ENCODE data around the gene RPL9.
"Not testable (repeated sequence)": the region's sequence is repeated elsewhere in the genome, so short reads cannot be mapped to it uniquely, and the experiment has no call there.

RPL9 gene

GRCh38 chr4:39458505-39459300, at the start of gene RPL9, which contains the start of gene LIAS:
Gene RPL9 (minus strand): TSS chr4:39458922. CDS start chr4:39458439, 483 bp downstream.
Gene LIAS (plus strand): TSS chr4:39459056. CDS start chr4:39459118, 62 bp downstream.
- DNase-seq (ENCODE audit: low read depth in 2 of 2, low spot score in 1 of 2) = peak; percentile 88 to 89

- DNase-seq (ENCODE audit: low read depth in 2 of 2, low spot score in 1 of 2) = no peak
Measured at GRCh38 chr4:39505581-39505980, 46.9 kb upstream of the RPL9 start.

- DNase-seq (ENCODE audit: low read depth in 2 of 2, low spot score in 1 of 2) = no peak
Measured at GRCh38 chr4:39504538-39504937, 45.8 kb upstream of the RPL9 start.

GRCh38 chr4:39502664-39503035, 43.9 kb upstream of the RPL9 start:
- not testable (repeated sequence) for DNase-seq (ENCODE audit: low read depth in 2 of 2, low spot score in 1 of 2)

GRCh38 chr4:39502019-39502663, 43.4 kb upstream of the RPL9 start:
- no peak for DNase-seq (ENCODE audit: low read depth in 2 of 2, low spot score in 1 of 2)

GRCh38 chr4:39498727-39499020, 40.0 kb upstream of the RPL9 start:
- no peak for DNase-seq (ENCODE audit: low read depth in 2 of 2, low spot score in 1 of 2)

GRCh38 chr4:39497909-39498726, 39.4 kb upstream of the RPL9 start:
- DNase-seq (ENCODE audit: low read depth in 2 of 2, low spot score in 1 of 2) = no peak

GRCh38 chr4:39495446-39496213, 36.9 kb upstream of the RPL9 start:
- no peak for DNase-seq (ENCODE audit: low read depth in 2 of 2, low spot score in 1 of 2)

- DNase-seq (ENCODE audit: low read depth in 2 of 2, low spot score in 1 of 2) = no peak
Measured at GRCh38 chr4:39494354-39494753, 35.6 kb upstream of the RPL9 start.

GRCh38 chr4:39490322-39490721, 31.6 kb upstream of the RPL9 start:
- no peak for DNase-seq (ENCODE audit: low read depth in 2 of 2, low spot score in 1 of 2)

- no peak for DNase-seq (ENCODE audit: low read depth in 2 of 2, low spot score in 1 of 2)
Measured at GRCh38 chr4:39486221-39486804, 27.6 kb upstream of the RPL9 start.

GRCh38 chr4:39484582-39485272, 26.0 kb upstream of the RPL9 start:
- DNase-seq (ENCODE audit: low read depth in 2 of 2, low spot score in 1 of 2) = no peak

GRCh38 chr4:39480902-39481695, 22.4 kb upstream of the RPL9 start:
- no peak for DNase-seq (ENCODE audit: low read depth in 2 of 2, low spot score in 1 of 2)

GRCh38 chr4:39480251-39480650, 21.5 kb upstream of the RPL9 start:
- no peak for DNase-seq (ENCODE audit: low read depth in 2 of 2, low spot score in 1 of 2)

GRCh38 chr4:39476187-39476895, 17.6 kb upstream of the RPL9 start:
- no peak for DNase-seq (ENCODE audit: low read depth in 2 of 2, low spot score in 1 of 2)

GRCh38 chr4:39472396-39472795, 13.7 kb upstream of the RPL9 start:
- DNase-seq (ENCODE audit: low read depth in 2 of 2, low spot score in 1 of 2) = no peak

- no peak for DNase-seq (ENCODE audit: low read depth in 2 of 2, low spot score in 1 of 2)
Measured at GRCh38 chr4:39470402-39470801, 11.7 kb upstream of the RPL9 start.

- no peak for DNase-seq (ENCODE audit: low read depth in 2 of 2, low spot score in 1 of 2)
Measured at GRCh38 chr4:39469429-39470077, 10.8 kb upstream of the RPL9 start.
